HG03280 (cell line): Measurements from ENCODE around the gene LRBA.
"Not testable (repeated sequence)": the region's sequence is repeated elsewhere in the genome, so short reads cannot be mapped to it uniquely, and the experiment has no call there.

Source experiments
- ATAC-seq: cut with Tn5 transposase; IDR thresholded peaks from one replicate; pipeline ENCODE4 v1.9.1; 2021; ENCODE audit warnings: mild to moderate bottlenecking, moderate library complexity; ENCODE audit not compliant: unreplicated experiment

The LRBA gene

DNA sequence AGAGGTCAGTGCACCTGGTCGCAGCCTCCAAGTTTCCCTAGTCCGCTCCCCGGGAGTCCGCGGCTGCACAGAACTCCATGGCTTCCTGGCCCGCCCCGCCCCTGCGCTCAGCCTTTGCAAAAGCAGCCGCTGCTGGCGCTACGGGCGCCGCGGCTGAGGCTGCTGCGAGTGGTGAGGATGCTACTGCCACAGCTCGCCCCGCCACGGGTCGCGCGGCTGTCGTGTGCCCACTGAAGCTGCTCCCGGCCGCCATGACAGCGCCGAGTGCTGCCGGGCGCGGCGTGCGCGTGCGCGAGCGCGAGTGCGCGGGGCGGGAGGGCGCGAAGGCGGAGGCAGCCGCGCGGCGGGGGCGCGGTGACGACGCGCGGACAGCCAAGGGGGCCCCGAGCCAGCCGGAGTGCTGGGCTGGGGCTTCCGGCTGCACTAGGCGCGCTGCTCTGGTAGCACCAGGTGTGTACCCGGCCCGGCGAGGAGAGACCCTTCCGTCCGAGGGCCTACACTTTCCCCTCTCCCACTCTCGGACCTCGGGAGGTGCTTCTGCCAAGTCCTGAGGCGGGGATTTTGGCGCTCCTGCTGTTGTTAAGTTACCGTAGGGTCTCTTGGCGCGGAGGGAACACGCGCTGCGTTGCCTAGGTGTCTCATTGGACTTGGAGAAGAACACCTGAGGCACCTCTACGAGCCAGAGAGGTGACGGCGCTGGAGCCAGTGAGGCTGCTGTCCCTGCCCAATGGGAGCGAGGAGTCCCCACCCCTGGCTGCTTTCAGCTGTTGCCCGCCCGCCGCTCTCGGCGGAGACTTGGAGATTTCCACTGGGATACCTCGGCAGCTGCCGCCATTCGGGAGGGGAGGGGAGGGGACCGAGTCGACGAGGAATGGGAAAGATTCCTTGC lies 619 bp upstream of the LRBA start:
- ATAC-seq, result peak; percentile 82

DNA sequence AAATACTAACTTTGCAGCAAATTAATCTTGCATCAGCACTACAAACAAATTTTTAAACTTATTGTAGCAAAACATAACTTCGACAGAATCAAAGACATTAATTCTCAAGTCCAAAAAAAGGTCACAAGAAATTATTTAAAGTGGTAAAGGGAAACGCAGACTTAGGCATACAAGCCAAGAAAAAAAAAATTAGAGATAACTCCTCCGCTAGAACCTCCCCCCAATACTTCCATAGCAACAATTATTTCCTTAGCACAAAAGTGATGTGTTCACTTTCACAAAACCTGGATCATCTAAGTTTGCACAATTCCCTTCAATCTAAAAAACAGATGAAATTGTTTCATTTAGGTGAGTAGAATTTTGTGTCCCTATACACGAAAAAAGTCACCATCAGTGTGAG lies 1.1 kb downstream of the LRBA start:
- ATAC-seq, result no peak

DNA sequence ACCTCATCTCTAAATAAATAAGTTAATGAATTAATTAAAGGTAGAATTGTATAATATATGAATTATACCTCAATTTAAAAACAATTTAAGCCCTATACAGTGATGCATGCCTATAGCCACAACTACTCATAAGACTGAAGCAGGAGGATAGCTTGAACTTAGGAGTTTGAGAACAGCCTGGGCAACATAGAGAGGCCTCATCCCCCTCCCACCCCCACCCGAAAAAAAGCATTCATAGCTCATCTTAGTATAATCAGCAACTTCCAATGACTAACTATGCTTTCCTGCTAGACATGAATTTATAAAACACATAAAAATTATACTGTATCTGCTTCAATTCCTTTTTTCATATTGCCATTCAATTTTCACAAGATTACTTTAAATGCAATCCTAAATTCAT lies 1.6 kb downstream of the LRBA start:
- no peak for ATAC-seq

DNA sequence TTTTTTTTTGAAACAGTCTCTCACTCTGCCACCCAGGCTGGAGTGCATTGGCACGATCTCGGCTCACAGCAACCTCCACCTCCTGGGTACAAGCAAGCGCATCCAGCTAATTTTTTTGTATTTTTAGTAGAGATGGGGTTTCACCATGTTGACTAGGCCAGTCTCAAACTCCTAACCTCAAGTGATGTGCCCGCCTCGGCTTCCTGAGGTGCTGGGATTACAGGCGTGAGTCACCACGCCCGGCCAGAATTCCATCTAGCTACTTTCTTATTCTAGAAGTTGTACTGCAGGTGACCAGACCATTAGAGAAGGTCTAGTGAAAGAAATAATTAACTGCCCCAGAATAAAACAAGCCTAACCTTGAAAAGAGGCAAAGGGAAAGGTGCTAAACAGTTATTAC lies 2.3 kb downstream of the LRBA start:
- ATAC-seq, result no peak

DNA sequence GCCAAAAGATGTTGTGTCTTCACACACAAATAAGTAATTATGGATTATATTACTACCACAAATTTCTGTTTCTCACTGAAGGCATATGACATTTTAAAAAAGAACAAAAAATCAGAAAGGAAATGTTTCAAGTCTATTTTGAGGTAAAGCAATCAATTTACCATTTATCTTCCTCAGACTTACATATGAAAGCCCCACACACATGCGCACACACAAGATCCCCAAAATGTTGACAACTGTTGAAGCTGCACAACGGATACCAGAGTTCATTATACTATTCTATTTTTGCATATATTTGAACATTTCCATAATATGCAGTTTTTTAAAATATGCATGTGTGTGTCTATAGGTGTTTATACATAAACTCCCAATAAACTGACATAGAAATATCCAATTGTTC lies 2.7 kb downstream of the LRBA start:
- no peak for ATAC-seq

DNA sequence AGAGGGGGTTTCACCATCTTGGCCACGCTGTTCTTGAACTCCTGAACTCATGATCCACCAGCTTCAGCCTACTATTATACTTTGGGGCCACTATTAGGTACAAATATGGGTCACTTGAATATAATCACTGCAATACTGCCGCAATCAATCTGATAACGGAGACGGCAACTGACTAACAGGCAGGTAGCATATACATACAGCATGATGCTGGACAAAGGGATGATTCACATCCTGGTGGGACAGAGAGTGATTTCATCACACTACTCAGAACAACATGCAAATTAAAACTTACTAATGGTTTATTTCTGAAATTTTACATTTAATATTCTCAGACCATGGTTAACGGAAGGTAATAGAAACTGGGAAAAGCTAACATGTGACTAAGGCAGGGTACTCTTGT lies 10.9 kb downstream of the LRBA start:
- no peak for ATAC-seq

- no peak for ATAC-seq
These were observed 14.2 kb downstream of the LRBA start for GRCh38 chr4:151000747-151001429.

- no peak for ATAC-seq
These were observed 16.0 kb downstream of the LRBA start for GRCh38 chr4:150999086-150999485.

DNA sequence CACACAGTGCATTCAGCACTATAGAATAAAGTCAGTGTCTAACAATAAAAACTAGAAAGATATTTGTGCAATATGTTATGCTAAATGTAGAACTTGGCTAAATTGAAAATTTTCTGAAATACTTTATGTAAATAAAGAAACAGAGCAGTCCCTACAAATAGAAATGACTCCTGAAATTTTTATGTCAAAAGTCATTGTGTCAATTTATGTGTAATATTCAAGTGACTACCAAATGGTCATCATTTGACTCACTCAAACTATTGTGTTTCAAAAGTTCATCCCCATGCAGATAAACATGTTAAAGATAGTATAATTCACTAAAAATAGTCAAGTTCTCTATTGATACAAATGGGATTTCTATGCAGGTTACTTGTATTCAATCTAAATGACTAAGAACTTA lies 17.9 kb downstream of the LRBA start:
- no peak for ATAC-seq

GRCh38 chr4:150994721-150995120 lies 20.4 kb downstream of the LRBA start:
- ATAC-seq, result no peak

DNA sequence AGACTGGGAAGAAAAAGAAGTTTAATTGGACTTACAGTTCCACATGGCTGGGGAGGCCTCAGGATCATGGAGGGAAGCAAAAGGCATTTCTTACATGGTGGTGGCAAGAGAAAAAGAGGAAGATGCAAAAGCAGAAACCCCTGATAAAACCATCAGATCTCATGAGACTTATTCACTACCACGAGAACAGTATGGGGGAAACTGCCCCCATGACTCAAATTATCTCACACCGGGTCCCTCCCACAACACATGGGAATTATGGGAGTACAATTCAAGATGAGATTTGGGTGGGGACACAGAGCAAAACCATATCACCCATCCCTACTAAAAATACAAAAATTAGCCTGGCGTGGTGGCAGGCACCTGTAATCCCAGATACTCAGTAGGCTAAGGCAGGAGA lies 21.5 kb downstream of the LRBA start:
- not testable (repeated sequence) for ATAC-seq

- ATAC-seq, result no peak
These were observed 24.1 kb downstream of the LRBA start for GRCh38 chr4:150990993-150991392.

DNA sequence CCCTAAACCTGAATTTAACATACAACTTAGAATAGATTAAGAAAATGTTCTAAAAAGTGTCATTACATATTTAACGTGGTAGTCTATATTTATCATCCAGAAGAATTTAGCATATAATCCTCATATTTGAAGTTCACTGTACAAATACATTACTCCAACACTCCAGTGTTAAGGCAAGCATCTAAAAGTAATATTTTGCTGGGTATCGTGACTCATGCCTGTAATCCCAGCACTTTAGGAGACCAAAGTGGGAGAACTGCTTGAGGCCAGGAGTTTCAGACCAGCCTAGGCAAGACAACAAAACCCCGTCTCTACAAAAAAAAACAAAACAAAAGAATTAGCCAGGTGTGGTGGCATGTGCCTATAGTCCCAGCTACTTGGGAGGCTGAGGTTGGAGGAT lies 24.8 kb downstream of the LRBA start:
- no peak for ATAC-seq

GRCh38 chr4:150988238-150988637 lies 26.8 kb downstream of the LRBA start:
- ATAC-seq, result no peak

DNA sequence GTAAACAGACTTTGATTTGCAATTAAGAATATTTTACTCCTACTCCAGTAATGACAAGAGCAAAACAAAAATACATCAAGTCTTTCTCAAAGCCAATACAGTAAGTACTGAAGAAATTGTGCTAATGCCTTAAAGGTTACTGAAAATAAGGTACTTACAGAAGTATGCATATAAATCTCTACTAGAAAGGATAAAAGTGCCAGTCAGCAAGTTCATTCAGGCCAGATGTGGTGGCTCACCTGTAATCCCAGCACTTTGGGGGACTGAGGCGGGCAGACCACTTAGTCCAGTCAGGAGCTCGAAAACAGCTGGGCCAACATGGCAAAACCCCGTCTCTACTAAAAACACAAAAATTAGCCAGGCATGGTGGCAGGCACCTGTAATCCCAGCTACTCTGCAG lies 27.9 kb downstream of the LRBA start:
- no peak for ATAC-seq

DNA sequence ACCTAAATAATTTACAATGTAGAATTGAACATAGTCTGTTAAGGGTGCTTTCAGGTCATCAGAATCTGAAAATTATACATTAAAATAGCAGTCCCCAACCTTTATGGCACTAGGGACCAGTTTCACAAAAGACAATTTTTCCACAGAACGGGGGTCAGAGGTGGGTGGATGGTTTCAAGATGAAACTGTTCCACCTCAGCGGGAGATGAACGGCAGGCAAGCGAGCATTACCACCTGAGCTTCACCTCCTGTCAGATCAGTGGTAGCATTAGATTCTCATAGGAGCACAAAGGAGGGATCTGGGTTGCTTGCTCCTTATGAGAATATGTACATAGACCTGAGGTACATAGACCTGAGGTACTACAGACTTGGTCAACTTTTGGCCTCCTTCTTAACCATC lies 29.0 kb downstream of the LRBA start:
- peak; percentile 51 for ATAC-seq

DNA sequence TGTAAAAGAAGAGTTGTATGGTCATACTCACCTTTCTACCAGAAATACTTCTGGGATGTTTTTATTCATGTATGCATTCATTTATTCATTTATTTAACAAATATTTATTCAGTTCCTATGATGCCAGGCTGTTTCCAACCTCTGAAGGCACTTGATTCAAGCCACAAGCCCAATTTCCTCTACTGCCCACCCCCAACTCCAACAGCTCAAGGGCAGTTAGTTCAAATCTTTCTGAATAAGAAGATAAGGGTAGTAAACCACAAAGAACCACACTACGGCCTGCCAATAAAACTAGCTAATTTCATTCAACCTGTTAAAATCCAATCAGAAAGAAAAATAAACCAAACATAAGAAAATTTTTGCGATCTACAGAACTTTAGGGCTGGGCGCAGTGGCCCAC lies 31.2 kb downstream of the LRBA start:
- ATAC-seq, result no peak

- no peak for ATAC-seq
These were observed 32.4 kb downstream of the LRBA start for GRCh38 chr4:150982557-150983233.

DNA sequence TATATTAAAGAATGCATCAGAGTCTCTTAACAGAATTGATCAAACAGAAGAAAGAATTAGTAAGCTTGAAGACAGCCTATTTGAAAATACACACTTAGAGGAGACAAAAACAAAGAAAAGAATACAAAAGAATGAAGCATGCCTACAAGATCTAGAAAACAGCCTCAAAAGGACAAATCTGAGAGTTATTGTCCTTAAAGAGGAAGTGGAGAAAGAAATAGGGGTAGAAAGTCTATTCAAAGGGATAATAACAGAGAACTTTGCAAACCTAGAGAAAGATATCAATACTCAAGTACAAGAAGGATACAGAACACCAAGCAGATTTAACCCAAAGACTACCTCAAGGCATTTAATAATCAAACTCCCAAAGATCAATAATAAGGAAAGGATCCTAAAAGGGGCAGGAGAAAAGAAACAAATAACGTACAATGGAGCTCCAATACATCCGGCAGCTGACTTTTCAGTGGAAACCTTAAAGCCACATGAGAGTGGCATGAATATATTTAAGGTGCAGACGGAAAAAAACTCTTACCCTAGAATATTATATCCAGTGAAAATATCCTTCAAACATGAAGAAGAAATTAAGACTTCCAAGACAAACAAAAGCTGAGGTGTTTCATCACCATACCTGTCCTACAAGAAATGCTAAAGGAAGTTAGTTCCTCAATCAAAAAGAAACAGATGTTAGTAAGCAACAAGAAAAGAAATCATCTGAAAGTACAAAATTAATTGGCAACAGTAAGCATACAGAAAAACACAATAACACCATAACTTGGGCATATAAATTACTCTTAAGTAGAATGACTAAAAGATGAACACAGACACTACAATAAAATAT lies 36.1 kb downstream of the LRBA start:
- no peak for ATAC-seq

GRCh38 chr4:150976478-150977118 lies 38.5 kb downstream of the LRBA start:
- no peak for ATAC-seq
